Natural killer cell (primary cell): ENCODE results near the gene CNGA4. TPM values are rescaled to one million over a fixed set of nuclear protein-coding genes. Genes with fewer than 3 reads are reported as not detected.
A peak's percentile ranks its signal among the peaks of the same experiment; 100 is the strongest.

Experiments used
- ATAC-seq, 3 donors: fragments of 150-1000 bp in 2 of 3; fragments of 200-7000 bp in 1 of 3; cut with Tn5 transposase; 1 replicate in 1 of 3; 2 replicates in 2 of 3; pipeline ENCODE4 v1.10.0; 2021; ENCODE audit warnings: mild to moderate bottlenecking in 2 of 3, moderate library complexity in 2 of 3
- DNase-seq, 2 donors: peaks; one replicate each; pipeline versions ENCODE4 v3.0.0 to v3.0.0-alpha.2; 2013 to 2021; ENCODE audit warnings: mixed read lengths in 1 of 2
- H3K27ac ChIP-seq: one replicate; pipeline ENCODE4 v1.5.1; 2013; ENCODE audit warnings: mild to moderate bottlenecking, low read length
- H3K27me3 ChIP-seq: one replicate; pipeline ENCODE4 v1.6.1; 2013; ENCODE audit warnings: low read length; ENCODE audit not compliant: control insufficient read depth, insufficient read depth
- H3K36me3 ChIP-seq: one replicate; pipeline ENCODE4 v1.6.1; 2013; ENCODE audit warnings: low read length; ENCODE audit not compliant: control insufficient read depth, insufficient read depth
- H3K4me1 ChIP-seq: one replicate; pipeline ENCODE4 v1.6.1; 2013; ENCODE audit warnings: low read length; ENCODE audit not compliant: control insufficient read depth, insufficient read depth
- H3K4me3 ChIP-seq: one replicate; pipeline ENCODE4 v1.5.1; 2013; ENCODE audit warnings: low read length
- H3K9me3 ChIP-seq: one replicate; pipeline ENCODE4 v1.6.1; 2013; ENCODE audit warnings: low read length; ENCODE audit not compliant: control insufficient read depth, insufficient read depth
- H3K27ac Mint-ChIP-seq, 2 donors: one replicate each; pipeline ENCODE4 v1.8.0; 2022; ENCODE audit warnings: mild to moderate bottlenecking in 2 of 2, mixed read lengths in 2 of 2, moderate library complexity in 1 of 2
- H3K27me3 Mint-ChIP-seq, 2 donors: one replicate each; pipeline ENCODE4 v1.8.0; 2022; ENCODE audit warnings: low read depth in 2 of 2, mixed read lengths in 2 of 2
- H3K36me3 Mint-ChIP-seq: one replicate; pipeline ENCODE4 v1.8.0; 2022; ENCODE audit warnings: mixed read lengths
- H3K4me1 Mint-ChIP-seq, 2 donors: one replicate each; pipeline ENCODE4 v1.8.0; 2022; ENCODE audit warnings: mixed read lengths in 2 of 2
- H3K4me3 Mint-ChIP-seq: one replicate; pipeline ENCODE4 v1.8.0; 2022; ENCODE audit warnings: mild to moderate bottlenecking, moderate library complexity, mixed read lengths
- H3K9me3 Mint-ChIP-seq, 2 donors: one replicate each; pipeline ENCODE4 v1.8.0; 2022; ENCODE audit warnings: mixed read lengths in 2 of 2
- CTCF ChIP-seq: fragments of 200-600 bp; IDR thresholded peaks from one replicate; pipeline ENCODE4 v1.8.0; 2022; ENCODE audit warnings: antibody characterized with exemption
- WGBS: methylation state at CpG from one replicate; pipeline ENCODE4 v1.1.7; 2013; ENCODE audit warnings: missing lambda C conversion rate; ENCODE audit not compliant: insufficient coverage; 5-methylcytosine and 5-hydroxymethylcytosine counted together
- intact Hi-C: fragments of 100-400 bp; cut with micrococcal nuclease; formaldehyde crosslinking; loops from one replicate; pipeline ENCODE4 v1.14.2; 2022
- total RNA-seq, 4 donors: library from RNA; stranded (reverse); fragments of 120-200 nt in 1 of 4; gene quantifications; one replicate each; pipeline versions ENCODE4 v1.2.3 to v1.2.4, GENCODE V29; 2013 to 2022

Gene CNGA4
- total RNA-seq, 3 donors from 2014 or later (not counting 1 experiment from before 2014, with no cell fraction given), result 0.35 to 0.50 (median 0.39) TPM

DNA sequence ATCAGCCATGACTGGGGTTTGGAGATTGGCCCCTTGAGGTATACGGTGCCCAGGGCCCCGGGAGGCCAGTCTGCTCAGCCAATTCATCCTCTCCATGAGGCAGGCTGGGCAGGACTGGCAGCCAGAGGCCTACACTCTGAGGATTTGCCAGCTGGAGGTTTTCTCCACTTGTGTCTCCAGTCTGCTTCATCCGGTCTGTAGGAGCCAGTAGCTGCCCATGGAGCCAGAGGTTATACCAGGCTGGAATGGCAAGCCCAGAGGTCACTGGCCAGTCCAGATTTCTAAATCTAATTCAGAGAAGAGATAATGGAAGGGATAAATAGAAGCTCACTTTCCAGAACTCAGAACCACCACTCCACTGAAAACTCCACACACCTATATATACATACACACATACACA, 14.5 kb upstream of the CNGA4 start:
- ATAC-seq (no peak), DNase-seq (no peak)
- Histone ChIP-seq H3K4me1 (peaks cover 20% of the 10 kb centered on the region), H3K4me3 (no peak overlapping the region), H3K27me3 (no peaks in the 10 kb centered on the region), H3K9me3 (no peaks in the 10 kb centered on the region), H3K36me3 (peaks cover 48% of the 10 kb centered on the region), H3K27ac (no peak overlapping the region)
- Mint-ChIP-seq H3K9me3 (peaks cover 0 to 2% of the 10 kb centered on the region in 2 donors), H3K36me3 (peaks cover 21% of the 10 kb centered on the region), H3K4me1 (peaks cover 49% of the 10 kb centered on the region in 2 donors), H3K27ac (peak overlapping the region in 1 of 2 donors; percentile 89), H3K4me3 (no peak overlapping the region), H3K27me3 (no peaks in the 10 kb centered on the region)
- WGBS, result 94% methylated on average over 3 of the region's 3 CpGs
- TF ChIP-seq CTCF, result no peak
- intact Hi-C loops, result no loop called here

DNA sequence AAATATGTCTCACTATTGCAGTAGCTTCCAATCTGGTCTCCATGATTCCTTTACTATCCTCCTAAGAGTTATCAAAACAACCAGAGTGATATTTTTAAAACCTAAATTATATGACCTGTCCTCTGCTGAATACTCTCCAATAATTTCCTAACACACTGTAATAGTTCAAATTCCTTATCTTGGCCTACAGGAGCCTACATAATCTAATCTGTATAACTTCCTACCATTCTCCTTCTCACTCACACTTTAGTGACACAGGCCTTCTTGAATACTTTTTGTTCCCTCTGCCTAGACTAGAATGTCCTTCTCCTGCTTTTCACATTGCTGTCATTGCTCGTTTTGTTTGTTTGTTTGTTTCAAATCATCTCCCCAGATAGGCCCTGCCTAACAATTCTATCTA, 13.9 kb upstream of the CNGA4 start:
- no peak for DNase-seq
- Mint-ChIP-seq H3K4me1 (peaks cover 55% of the 10 kb centered on the region in 2 donors), H3K27ac (peak overlapping the region; percentile 77 to 89), H3K9me3 (peaks cover 0 to 2% of the 10 kb centered on the region in 2 donors), H3K36me3 (peaks cover 15% of the 10 kb centered on the region), H3K27me3 (no peaks in the 10 kb centered on the region), H3K4me3 (no peak overlapping the region)
- intact Hi-C loops, result no loop called here
- Histone ChIP-seq H3K27ac (no peak overlapping the region), H3K36me3 (peaks cover 42% of the 10 kb centered on the region), H3K9me3 (no peaks in the 10 kb centered on the region), H3K4me1 (peaks cover 26% of the 10 kb centered on the region), H3K27me3 (no peaks in the 10 kb centered on the region), H3K4me3 (no peak overlapping the region)
- 89% methylated on average over 1 of the region's 1 CpG for WGBS
- no peak for ATAC-seq
- no peak for TF ChIP-seq CTCF

DNA sequence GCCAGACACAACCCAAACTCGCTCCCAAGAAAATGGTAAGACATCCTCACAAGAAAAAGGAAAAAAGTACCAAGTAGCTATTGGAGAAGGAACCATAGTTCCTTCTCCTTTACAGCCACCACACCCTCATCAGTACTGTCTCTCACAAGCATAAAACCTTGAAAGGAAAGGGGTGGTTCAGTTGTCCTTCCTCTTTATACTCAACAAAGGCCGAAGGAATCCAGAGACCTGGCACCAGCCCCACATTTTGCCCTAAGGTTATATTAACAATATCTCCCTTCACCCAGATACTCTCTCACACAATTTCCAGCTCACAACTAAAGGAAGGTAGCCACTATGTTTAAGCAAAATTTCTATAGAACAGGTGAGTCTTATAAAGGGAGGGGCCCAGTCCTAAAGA, 13.0 kb upstream of the CNGA4 start:
- Mint-ChIP-seq H3K9me3 (peaks cover 0 to 2% of the 10 kb centered on the region in 2 donors), H3K27me3 (no peaks in the 10 kb centered on the region), H3K36me3 (peaks cover 10% of the 10 kb centered on the region), H3K4me1 (peaks cover 64% of the 10 kb centered on the region in 2 donors), H3K4me3 (peak overlapping the region; percentile 89), H3K27ac (peak overlapping the region; percentile 77 to 89)
- ATAC-seq, result no peak
- Histone ChIP-seq H3K27me3 (no peaks in the 10 kb centered on the region), H3K27ac (no peak overlapping the region), H3K9me3 (no peaks in the 10 kb centered on the region), H3K36me3 (peaks cover 33% of the 10 kb centered on the region), H3K4me1 (peaks cover 31% of the 10 kb centered on the region), H3K4me3 (no peak overlapping the region)
- intact Hi-C loops, result no loop called here
- no peak for TF ChIP-seq CTCF
- 55% methylated on average over 2 of the region's 2 CpGs for WGBS
- DNase-seq, result no peak

GRCh38 chr11:6228520-6228919, 10.4 kb upstream of the CNGA4 start:
- intact Hi-C loops, result loop anchor here (1.0 kb wide), 1 partner anchor 27 kb away; no protein-coding TSS in a partner anchor
- Histone ChIP-seq H3K4me1 (peaks cover 31% of the 10 kb centered on the region), H3K4me3 (no peak overlapping the region), H3K27ac (peak overlapping the region; percentile 70), H3K9me3 (no peaks in the 10 kb centered on the region), H3K36me3 (peaks cover 7% of the 10 kb centered on the region), H3K27me3 (no peaks in the 10 kb centered on the region)
- H3K27me3 Mint-ChIP-seq, result no peaks in the 10 kb centered on the region
- TF ChIP-seq CTCF, result no peak
- peak overlapping the region; percentile 89 for H3K4me3 Mint-ChIP-seq
- H3K4me1 Mint-ChIP-seq, result peaks cover 80 to 87% of the 10 kb centered on the region in 2 donors
- 37% methylated on average over 2 of the region's 3 CpGs for WGBS
- ATAC-seq (peak; percentile 83 to 90 (median 83)), DNase-seq (peak in 1 of 2 donors; percentile 46)
- no peaks in the 10 kb centered on the region for H3K36me3 Mint-ChIP-seq
- peak overlapping the region; percentile 77 to 89 for H3K27ac Mint-ChIP-seq
- H3K9me3 Mint-ChIP-seq, result peaks cover 0 to 2% of the 10 kb centered on the region in 2 donors
